HepG2 (cell line): ENCODE data around the gene ARHGAP22. TPM values are rescaled to one million over a fixed set of nuclear protein-coding genes. Genes with fewer than 3 reads are reported as not detected.

Experiments
- ATAC-seq: fragments of 200-7000 bp; cut with Tn5 transposase; 3 replicates; pipeline ENCODE4 v1.9.1; 2020; ENCODE audit warnings: mild to moderate bottlenecking, moderate library complexity
- BruUV-seq: library from RNA; stranded (reverse); fragments of 400-500 nt; replicated peaks from 2 replicates; lab custom pipeline; 2021; lab: Mats Ljungman, UMichigan
- CTCF ChIA-PET: fragments of 300-600 bp; formaldehyde crosslinking; extraction: SDS; loops from one replicate; lab custom pipeline; 2021; ENCODE audit warnings: low total read pairs, inconsistent platforms, low intra/inter-chr PET ratio; lab: Yijun Ruan, JAX
- POLR2A ChIA-PET: fragments of 350-600 bp; sonication (Branson Sonifier 250); formaldehyde crosslinking; loops from one replicate; lab custom pipeline; 2020; ENCODE audit warnings: antibody characterized with exemption, inconsistent platforms; lab: Yijun Ruan, JAX
- DNase-seq: peaks from one replicate; pipeline ENCODE4 v3.0.0-alpha.2; 2015; ENCODE audit warnings: low spot score
- FAIRE-seq: peaks from 3 replicates; lab custom pipeline; 2011; peaks lifted over from hg19 to GRCh38; lab: Jason Lieb, UNC
- H2AFZ ChIP-seq: one replicate; pipeline ENCODE4 v1.6.1; 2011; ENCODE audit warnings: low read length, inconsistent platforms
- H3K27ac ChIP-seq: fragments of 300-600 bp; 3 replicates; pipeline ENCODE4 v1.8.0; 2011; ENCODE audit warnings: mixed run types, mild to moderate bottlenecking, mixed read lengths, low read length, inconsistent platforms; ENCODE audit not compliant: insufficient read depth; ENCODE audit errors: extremely low read length
- H3K27me3 ChIP-seq, 2 experiments: fragments of 200-600 bp in 1 of 2; 2 replicates in 1 of 2; 3 replicates in 1 of 2; pipeline versions ENCODE4 v1.6.0 to v1.8.0; 2011; ENCODE audit warnings: low read length in 2 of 2, mild to moderate bottlenecking in 2 of 2, moderate library complexity in 2 of 2, inconsistent platforms in 1 of 2; ENCODE audit not compliant: insufficient read depth in 2 of 2, control insufficient read depth in 1 of 2
- H3K36me3 ChIP-seq, 2 experiments: fragments of 200-600 bp in 1 of 2; replicated peaks in 1 of 2; 2 replicates in 1 of 2; 3 replicates in 1 of 2; pipeline versions ENCODE4 v1.5.1 to v1.8.0; 2011; ENCODE audit warnings: low read length in 2 of 2, inconsistent platforms in 1 of 2; ENCODE audit not compliant: insufficient read depth in 2 of 2, control insufficient read depth in 1 of 2
- H3K4me1 ChIP-seq: 2 replicates; pipeline ENCODE4 v1.5.1; 2012; ENCODE audit warnings: low read length, inconsistent platforms; ENCODE audit not compliant: insufficient read depth
- H3K4me2 ChIP-seq: 2 replicates; pipeline ENCODE4 v1.6.0; 2011; ENCODE audit warnings: low read depth, low read length, inconsistent platforms
- H3K4me3 ChIP-seq, 3 experiments: fragments of 200-600 bp in 1 of 3; sonication (generic), shearing (Covaris generic) in 1 of 3; replicated peaks in 1 of 3; 2 replicates each; pipeline ENCODE4 v1.5.1; 2011 to 2016; ENCODE audit warnings: low read length in 3 of 3, inconsistent platforms in 2 of 3, low read depth in 2 of 3, mild to moderate bottlenecking in 2 of 3, control low read depth in 1 of 3, mixed read lengths in 1 of 3; ENCODE audit not compliant: insufficient read depth in 1 of 3
- H3K79me2 ChIP-seq: one replicate; pipeline ENCODE4 v1.6.1; 2011; ENCODE audit warnings: low read length, inconsistent platforms; ENCODE audit not compliant: insufficient read depth
- H3K9ac ChIP-seq: 2 replicates; pipeline ENCODE4 v1.6.0; 2011; ENCODE audit warnings: mild to moderate bottlenecking, low read depth, low read length, inconsistent platforms; ENCODE audit not compliant: insufficient read depth
- H3K9me3 ChIP-seq: 2 replicates; pipeline ENCODE4 v1.5.1; 2012; ENCODE audit warnings: mild to moderate bottlenecking, low read length
- H4K20me1 ChIP-seq: 2 replicates; pipeline ENCODE4 v1.6.0; 2011; ENCODE audit warnings: inconsistent platforms, mild to moderate bottlenecking, low read length, moderate library complexity; ENCODE audit not compliant: insufficient read depth
- CEBPB ChIP-seq: IDR thresholded peaks from 2 replicates; pipeline ENCODE4 v1.6.1; 2011; ENCODE audit warnings: low read depth, low read length, improper control_type of control experiment, borderline replicate concordance
- NCOA1 ChIP-seq: sonication (generic); formaldehyde crosslinking; IDR thresholded peaks from 2 replicates; pipeline ENCODE4 v1.9.0; 2021; ENCODE audit warnings: missing genetic modification reagents
- SRF ChIP-seq: IDR thresholded peaks from 2 replicates; pipeline ENCODE4 v1.6.1; 2011; ENCODE audit warnings: mild to moderate bottlenecking, low read depth, low read length, moderate library complexity
- TP53 ChIP-seq: sonication (generic); formaldehyde crosslinking; conservative IDR thresholded peaks from 2 replicates; pipeline ENCODE4 v1.4.0; 2020; ENCODE audit warnings: missing genetic modification reagents
- YEATS4 ChIP-seq: sonication (generic); formaldehyde crosslinking; IDR thresholded peaks from 2 replicates; pipeline ENCODE4 v1.4.0; 2020; ENCODE audit warnings: missing genetic modification reagents, borderline replicate concordance
- ZBTB42 ChIP-seq: sonication (generic); formaldehyde crosslinking; IDR thresholded peaks from 2 replicates; pipeline ENCODE4 v1.5.0; 2020; ENCODE audit warnings: mild to moderate bottlenecking, missing genetic modification reagents
- ZFY ChIP-seq: sonication (generic); formaldehyde crosslinking; IDR thresholded peaks from 2 replicates; pipeline ENCODE4 v1.4.0; 2020; ENCODE audit warnings: missing genetic modification reagents
- ZNF280B ChIP-seq: sonication (generic); formaldehyde crosslinking; IDR thresholded peaks from 2 replicates; pipeline ENCODE4 v1.5.0; 2020; ENCODE audit warnings: missing genetic modification reagents, mild to moderate bottlenecking, borderline replicate concordance
- ZNF292 ChIP-seq: sonication (generic); formaldehyde crosslinking; IDR thresholded peaks from 2 replicates; pipeline ENCODE4 v1.8.1; 2022; ENCODE audit warnings: mild to moderate bottlenecking, low read depth, missing genetic modification reagents, borderline replicate concordance
- ZNF382 ChIP-seq: sonication (generic); formaldehyde crosslinking; IDR thresholded peaks from 2 replicates; pipeline ENCODE4 v1.5.0; 2020; ENCODE audit warnings: missing genetic modification reagents, mild to moderate bottlenecking, borderline replicate concordance
- ZNF44 ChIP-seq: sonication (generic); formaldehyde crosslinking; IDR thresholded peaks from 2 replicates; pipeline ENCODE4 v1.5.1; 2020; ENCODE audit warnings: mild to moderate bottlenecking, missing genetic modification reagents
- ZNF773 ChIP-seq: sonication (generic); formaldehyde crosslinking; IDR thresholded peaks from 2 replicates; pipeline ENCODE4 v1.4.0; 2020; ENCODE audit warnings: missing genetic modification reagents, borderline replicate concordance
- WGBS: methylation state at CpG from one replicate; pipeline ENCODE4 v1.1.6; 2017; ENCODE audit warnings: low lambda C conversion rate; 5-methylcytosine and 5-hydroxymethylcytosine counted together
- in situ Hi-C: cut with HindIII; loops from 2 replicates; pipeline ENCODE4 v1.10.0; 2017; ENCODE audit warnings: low pct_unique_long_range_greater_than_20kb; ENCODE audit not compliant: extremely low pct_ligation_motif_present
- intact Hi-C: fragments of 100-400 bp; cut with micrococcal nuclease; formaldehyde crosslinking; loops from one replicate; pipeline ENCODE4 v1.10.0; 2022; ENCODE audit not compliant: unreplicated experiment
- polyA plus RNA-seq, 8 experiments: library from polyadenylated mRNA; depleted of rRNA in 3 of 8; stranded (reverse) in 7 of 8; unstranded in 1 of 8; fragments of >200 nt; fragmentation: Illumina TruSeq in 4 of 8; extraction: Trizol in 4 of 8; gene quantifications; 2 replicates each; pipeline versions ENCODE4 v1.2.1 to v1.2.3, GENCODE V29; 2011 to 2016; ENCODE audit warnings: low read depth in 4 of 8, missing spikeins in 1 of 8, mixed read lengths in 1 of 8; ENCODE audit not compliant: insufficient read depth in 1 of 8
- total RNA-seq, 5 experiments: library from RNA; depleted of rRNA; stranded (reverse); fragments of >200 nt; fragmentation: Illumina TruSeq; extraction: Trizol; gene quantifications; 2 replicates each; pipeline ENCODE4 v1.2.3, GENCODE V29; 2016; ENCODE audit warnings: low read depth in 1 of 5

ARHGAP22 gene
- total and polyA plus RNA-seq, 2 of the 13 experiments (the other 11 are each of a cell fraction or from before 2014, with no cell fraction given) = 0.08 to 0.38 TPM

DNA sequence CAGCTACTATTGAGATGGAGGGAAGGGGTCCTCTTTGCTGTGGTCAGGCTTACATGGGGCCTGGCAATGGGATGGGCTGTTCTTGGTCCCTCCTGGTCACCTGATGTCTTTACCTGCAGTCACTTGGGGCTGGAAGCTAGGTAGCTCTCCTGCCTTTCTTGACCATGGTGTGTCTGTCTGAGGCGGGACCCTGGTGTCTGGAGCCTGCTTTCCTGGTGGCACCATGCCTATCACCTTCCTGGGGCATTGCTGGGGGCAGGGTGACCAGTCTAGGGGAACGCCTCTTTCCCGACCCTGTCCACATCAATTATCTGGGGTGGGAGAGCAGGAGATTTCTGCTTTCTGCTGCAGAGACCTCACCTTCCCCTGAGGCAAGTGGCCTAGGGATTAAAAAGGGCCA is 55.6 kb downstream of the ARHGAP22 start:
- CTCF ChIA-PET = no interaction called here
- ATAC-seq = no peak
- in situ Hi-C loops = no loop called here

More for the DNA sequence above, 55.6 kb downstream of the ARHGAP22 start:
- no peaks in the 10 kb centered on the region for H3K9me3 ChIP-seq
- H3K27me3 ChIP-seq = peaks cover 2 to 15% of the 10 kb centered on the region in 2 experiments
- POLR2A ChIA-PET = no interaction called here
- no peak overlapping the region for H2AFZ ChIP-seq
- no peak overlapping the region for H3K9ac ChIP-seq
- no peaks in the 10 kb centered on the region for H3K4me1 ChIP-seq
- H3K79me2 ChIP-seq = no peaks in the 10 kb centered on the region
- 0% methylated on average over 1 of the region's 3 CpGs for WGBS
- FAIRE-seq = no peak
- no peak overlapping the region for H3K27ac ChIP-seq
- BruUV-seq = no TSS peak
- H3K36me3 ChIP-seq = no peaks in the 10 kb centered on the region
- intact Hi-C loops = no loop called here
- no peak for DNase-seq
- H4K20me1 ChIP-seq = no peaks in the 10 kb centered on the region
- TF ChIP-seq ZBTB42 (CRISPR knock-in tag) (no peak), CEBPB (no peak), TP53 (CRISPR knock-in tag) (no peak), SRF (no peak), ZFY (no peak), ZNF382 (CRISPR knock-in tag) (no peak), YEATS4 (CRISPR knock-in tag) (no peak), ZNF773 (CRISPR knock-in tag) (no peak), ZNF280B (CRISPR knock-in tag) (no peak), ZNF44 (CRISPR knock-in tag) (no peak), ZNF292 (CRISPR knock-in tag) (no peak), NCOA1 (no peak)
- no peak overlapping the region for H3K4me2 ChIP-seq
- no peak overlapping the region for H3K4me3 ChIP-seq
